HG03354 (cell line): ENCODE data around the gene NEB.
"Not testable (repeated sequence)": the region's sequence is repeated elsewhere in the genome, so short reads cannot be mapped to it uniquely, and the experiment has no call there.

Experiments
- ATAC-seq: cut with Tn5 transposase; IDR thresholded peaks from one replicate; pipeline ENCODE4 v1.9.1; 2021; ENCODE audit warnings: mild to moderate bottlenecking; ENCODE audit not compliant: unreplicated experiment, poor library complexity, severe bottlenecking

The NEB gene

GRCh38 chr2:151661625-151662024 is 72.7 kb downstream of the NEB start:
- ATAC-seq: no peak

GRCh38 chr2:151658081-151658480 is 76.2 kb downstream of the NEB start:
- ATAC-seq: no peak

GRCh38 chr2:151657667-151658076 is 76.6 kb downstream of the NEB start:
- no peak for ATAC-seq

- no peak for ATAC-seq
These were observed 78.4 kb downstream of the NEB start for GRCh38 chr2:151655663-151656398.

- no peak for ATAC-seq
These were observed 79.4 kb downstream of the NEB start for GRCh38 chr2:151654891-151655290.

GRCh38 chr2:151654085-151654484 is 80.2 kb downstream of the NEB start:
- no peak for ATAC-seq

GRCh38 chr2:151651274-151651673 is 83.0 kb downstream of the NEB start:
- ATAC-seq: no peak

- no peak for ATAC-seq
These were observed 83.8 kb downstream of the NEB start for GRCh38 chr2:151650456-151650855.

- ATAC-seq: no peak
These were observed 84.3 kb downstream of the NEB start for GRCh38 chr2:151649966-151650365.

- ATAC-seq: no peak
These were observed 84.9 kb downstream of the NEB start for GRCh38 chr2:151649400-151649799.

GRCh38 chr2:151646512-151646911 is 87.8 kb downstream of the NEB start:
- ATAC-seq: not testable (repeated sequence)

GRCh38 chr2:151644580-151644979 is 89.7 kb downstream of the NEB start:
- ATAC-seq: no peak

- ATAC-seq: not testable (repeated sequence)
These were observed 92.4 kb downstream of the NEB start for GRCh38 chr2:151641895-151642294.

- no peak for ATAC-seq
These were observed 94.2 kb downstream of the NEB start for GRCh38 chr2:151640087-151640486.

GRCh38 chr2:151638990-151639389 is 95.3 kb downstream of the NEB start:
- no peak for ATAC-seq

GRCh38 chr2:151638191-151638933 is 95.9 kb downstream of the NEB start:
- ATAC-seq: peak; percentile 84

- peak; percentile 68 for ATAC-seq
These were observed 97.0 kb downstream of the NEB start for GRCh38 chr2:151637271-151637781.

- no peak for ATAC-seq
These were observed 99.4 kb downstream of the NEB start for GRCh38 chr2:151634736-151635467.

GRCh38 chr2:151632993-151633565 is 101.2 kb downstream of the NEB start:
- ATAC-seq: no peak

GRCh38 chr2:151630372-151630771 is 103.9 kb downstream of the NEB start:
- ATAC-seq: no peak
